Neural cell (in vitro differentiated cells): ENCODE results near the gene TTC22. TPM values are rescaled to one million over a fixed set of nuclear protein-coding genes. Genes with fewer than 3 reads are reported as not detected.

Source experiments
- H2AFZ ChIP-seq: fragments of 200-600, 300-800 bp; sonication (generic), shearing (Covaris generic); 2 replicates; pipeline ENCODE4 v1.6.0; 2014; ENCODE audit warnings: low read depth, mild to moderate bottlenecking, antibody characterized with exemption, low read length, moderate library complexity
- H3F3A ChIP-seq: fragments of 200-600 bp; shearing (Covaris generic); 2 replicates; pipeline ENCODE4 v1.6.1; 2016; ENCODE audit warnings: mild to moderate bottlenecking, moderate library complexity, mixed read lengths, antibody characterized with exemption, low read length; ENCODE audit not compliant: insufficient read depth, poor library complexity, severe bottlenecking
- H3K27ac ChIP-seq: fragments of 200-600, 300-800 bp; sonication (generic), shearing (Covaris generic); 2 replicates; pipeline ENCODE4 v1.5.1; 2014; ENCODE audit warnings: mild to moderate bottlenecking, low read length, moderate library complexity
- H3K27me3 ChIP-seq: fragments of 300-800, 200-600 bp; sonication (generic), shearing (Covaris generic); 2 replicates; pipeline ENCODE4 v1.6.0; 2014; ENCODE audit warnings: mild to moderate bottlenecking, low read depth, low read length, moderate library complexity; ENCODE audit not compliant: insufficient read depth
- H3K36me3 ChIP-seq: fragments of 300-800, 200-600 bp; sonication (generic), shearing (Covaris generic); 2 replicates; pipeline ENCODE4 v1.5.1; 2014; ENCODE audit warnings: mild to moderate bottlenecking, antibody characterized with exemption, low read length, moderate library complexity; ENCODE audit not compliant: insufficient read depth
- H3K4me2 ChIP-seq: fragments of 300-800, 200-600 bp; sonication (generic), shearing (Covaris generic); 2 replicates; pipeline ENCODE4 v1.6.0; 2014; ENCODE audit warnings: mild to moderate bottlenecking, low read length
- H3K4me3 ChIP-seq: fragments of 300-800, 200-600 bp; sonication (generic), shearing (Covaris generic); 2 replicates; pipeline ENCODE4 v1.5.1; 2014; ENCODE audit warnings: mild to moderate bottlenecking, low read length, moderate library complexity
- H3K79me2 ChIP-seq: fragments of 200-600 bp; shearing (Covaris generic); replicated peaks from 2 replicates; pipeline ENCODE4 v1.6.0; 2014; ENCODE audit warnings: mild to moderate bottlenecking, low read length, moderate library complexity; ENCODE audit not compliant: insufficient read depth
- H3K9ac ChIP-seq: fragments of 300-800, 200-600 bp; sonication (generic), shearing (Covaris generic); 2 replicates; pipeline ENCODE4 v1.6.1; 2016; ENCODE audit warnings: mild to moderate bottlenecking, low read length, mixed read lengths
- H3K9me2 ChIP-seq: fragments of 200-600 bp; shearing (Covaris generic); 2 replicates; pipeline ENCODE4 v1.6.1; 2016; ENCODE audit warnings: mild to moderate bottlenecking, low read length, mixed read lengths; ENCODE audit not compliant: insufficient read depth
- H3K9me3 ChIP-seq: fragments of 200-600, 300-800 bp; sonication (generic), shearing (Covaris generic); 2 replicates; pipeline ENCODE4 v1.6.1; 2016; ENCODE audit warnings: mild to moderate bottlenecking, mixed run types, low read length, moderate library complexity, mixed read lengths
- H4K20me1 ChIP-seq: fragments of 200-600 bp; shearing (Covaris generic); 2 replicates; pipeline ENCODE4 v1.6.1; 2016; ENCODE audit warnings: mild to moderate bottlenecking, mixed run types; ENCODE audit not compliant: insufficient read depth
- EP300 ChIP-seq: fragments of 450-650 bp; conservative IDR thresholded peaks from 2 replicates; pipeline ENCODE4 v1.6.1; 2014; ENCODE audit warnings: antibody characterized with exemption, mild to moderate bottlenecking, moderate library complexity; ENCODE audit not compliant: poor library complexity, severe bottlenecking
- EZH2 ChIP-seq: fragments of 200-600, 300-800 bp; shearing (Covaris generic), sonication (generic); IDR thresholded peaks from 2 replicates; pipeline ENCODE4 v1.6.1; 2014; ENCODE audit warnings: antibody characterized with exemption, low read length, borderline replicate concordance, mild to moderate bottlenecking; ENCODE audit not compliant: insufficient read depth, poor library complexity, severe bottlenecking
- MXI1 ChIP-seq: fragments of 450-650 bp; conservative IDR thresholded peaks from 2 replicates; pipeline ENCODE4 v1.6.1; 2014; ENCODE audit warnings: antibody characterized with exemption, mild to moderate bottlenecking; ENCODE audit not compliant: poor library complexity, severe bottlenecking
- POLR2AphosphoS5 ChIP-seq: IDR thresholded peaks from 2 replicates; pipeline ENCODE4 v1.6.1; 2012
- RAD21 ChIP-seq: fragments of 450-650 bp; conservative IDR thresholded peaks from 2 replicates; pipeline ENCODE4 v1.6.1; 2014; ENCODE audit warnings: antibody characterized with exemption, mild to moderate bottlenecking, moderate library complexity
- SMC3 ChIP-seq: fragments of 450-650 bp; conservative IDR thresholded peaks from 2 replicates; pipeline ENCODE4 v1.6.1; 2014; ENCODE audit warnings: antibody characterized with exemption, mild to moderate bottlenecking, moderate library complexity; ENCODE audit not compliant: poor library complexity
- TAF1 ChIP-seq: IDR thresholded peaks from 2 replicates; pipeline ENCODE4 v1.6.1; 2012; ENCODE audit warnings: low read depth
- polyA plus RNA-seq: library from polyadenylated mRNA; depleted of rRNA; stranded (reverse); fragments of >200 nt; gene quantifications from 2 replicates; pipeline ENCODE4 v1.2.3, GENCODE V29; 2014
- TF ChIP-seq, protein P1 (sequence below): fragments of 450-650 bp; IDR thresholded peaks from 2 replicates; pipeline ENCODE4 v1.5.1; 2014; ENCODE audit warnings: antibody characterized with exemption, mild to moderate bottlenecking, moderate library complexity; ENCODE audit not compliant: poor library complexity, severe bottlenecking
- TF ChIP-seq, protein P2 (sequence below): IDR thresholded peaks from 2 replicates; pipeline ENCODE4 v1.6.1; 2012; ENCODE audit warnings: borderline replicate concordance

The TTC22 gene
- polyA plus RNA-seq, 1 donor from 2014 or later: not detected

DNA sequence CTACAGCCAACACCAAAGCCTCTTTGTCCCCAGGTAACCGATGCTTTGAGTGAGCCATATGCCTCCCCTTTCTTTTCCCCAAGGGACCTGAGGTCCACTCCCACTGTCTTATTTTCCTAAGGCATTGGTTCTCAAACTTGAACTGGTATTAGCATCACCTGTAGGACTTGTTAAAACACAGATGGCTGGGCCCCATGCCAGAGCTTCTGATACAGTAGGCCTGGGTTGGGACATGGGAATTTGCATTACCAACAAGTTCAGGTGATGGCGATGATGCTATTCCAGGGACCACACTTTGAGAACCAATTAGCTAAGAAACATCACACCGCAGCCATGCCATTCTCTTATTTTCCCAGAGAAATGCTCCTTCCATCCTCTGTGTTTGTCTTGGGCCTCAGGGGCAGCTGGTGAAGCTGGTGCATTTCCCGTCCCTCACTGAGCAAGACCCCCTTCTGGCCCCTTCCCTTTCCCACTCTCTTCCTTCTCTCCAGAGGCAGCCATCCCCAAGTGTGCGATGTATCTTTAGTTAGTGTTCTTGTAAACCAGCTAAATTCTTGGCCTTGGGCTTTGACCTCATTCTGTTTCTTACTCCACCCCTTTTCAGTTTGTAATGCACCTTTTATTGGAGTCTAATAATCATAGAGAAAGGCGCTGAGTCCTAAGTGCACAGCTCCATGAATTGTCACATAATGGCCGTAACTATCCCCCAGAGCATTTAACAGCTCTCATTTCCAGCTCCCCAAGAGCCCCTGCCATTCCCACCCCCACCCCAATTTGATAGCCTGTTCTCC, 14.2 kb upstream of the TTC22 start:
- Histone ChIP-seq H3K4me3 (no peak overlapping the region), H3K9me3 (no peaks in the 10 kb centered on the region), H4K20me1 (no peaks in the 10 kb centered on the region), H3K79me2 (no peaks in the 10 kb centered on the region), H2AFZ (no peak overlapping the region), H3F3A (no peaks in the 10 kb centered on the region), H3K9ac (no peak overlapping the region), H3K36me3 (no peaks in the 10 kb centered on the region), H3K9me2 (no peaks in the 10 kb centered on the region), H3K4me2 (no peak overlapping the region), H3K27ac (no peak overlapping the region), H3K27me3 (no peaks in the 10 kb centered on the region)
- TF ChIP-seq POLR2AphosphoS5 (no peak), RAD21 (no peak), TAF1 (no peak), EP300 (no peak), MXI1 (no peak), SMC3 (no peak), EZH2 (no peak)
- TF ChIP-seq, protein P1, sequence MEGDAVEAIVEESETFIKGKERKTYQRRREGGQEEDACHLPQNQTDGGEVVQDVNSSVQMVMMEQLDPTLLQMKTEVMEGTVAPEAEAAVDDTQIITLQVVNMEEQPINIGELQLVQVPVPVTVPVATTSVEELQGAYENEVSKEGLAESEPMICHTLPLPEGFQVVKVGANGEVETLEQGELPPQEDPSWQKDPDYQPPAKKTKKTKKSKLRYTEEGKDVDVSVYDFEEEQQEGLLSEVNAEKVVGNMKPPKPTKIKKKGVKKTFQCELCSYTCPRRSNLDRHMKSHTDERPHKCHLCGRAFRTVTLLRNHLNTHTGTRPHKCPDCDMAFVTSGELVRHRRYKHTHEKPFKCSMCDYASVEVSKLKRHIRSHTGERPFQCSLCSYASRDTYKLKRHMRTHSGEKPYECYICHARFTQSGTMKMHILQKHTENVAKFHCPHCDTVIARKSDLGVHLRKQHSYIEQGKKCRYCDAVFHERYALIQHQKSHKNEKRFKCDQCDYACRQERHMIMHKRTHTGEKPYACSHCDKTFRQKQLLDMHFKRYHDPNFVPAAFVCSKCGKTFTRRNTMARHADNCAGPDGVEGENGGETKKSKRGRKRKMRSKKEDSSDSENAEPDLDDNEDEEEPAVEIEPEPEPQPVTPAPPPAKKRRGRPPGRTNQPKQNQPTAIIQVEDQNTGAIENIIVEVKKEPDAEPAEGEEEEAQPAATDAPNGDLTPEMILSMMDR: no peak
- TF ChIP-seq, protein P2, sequence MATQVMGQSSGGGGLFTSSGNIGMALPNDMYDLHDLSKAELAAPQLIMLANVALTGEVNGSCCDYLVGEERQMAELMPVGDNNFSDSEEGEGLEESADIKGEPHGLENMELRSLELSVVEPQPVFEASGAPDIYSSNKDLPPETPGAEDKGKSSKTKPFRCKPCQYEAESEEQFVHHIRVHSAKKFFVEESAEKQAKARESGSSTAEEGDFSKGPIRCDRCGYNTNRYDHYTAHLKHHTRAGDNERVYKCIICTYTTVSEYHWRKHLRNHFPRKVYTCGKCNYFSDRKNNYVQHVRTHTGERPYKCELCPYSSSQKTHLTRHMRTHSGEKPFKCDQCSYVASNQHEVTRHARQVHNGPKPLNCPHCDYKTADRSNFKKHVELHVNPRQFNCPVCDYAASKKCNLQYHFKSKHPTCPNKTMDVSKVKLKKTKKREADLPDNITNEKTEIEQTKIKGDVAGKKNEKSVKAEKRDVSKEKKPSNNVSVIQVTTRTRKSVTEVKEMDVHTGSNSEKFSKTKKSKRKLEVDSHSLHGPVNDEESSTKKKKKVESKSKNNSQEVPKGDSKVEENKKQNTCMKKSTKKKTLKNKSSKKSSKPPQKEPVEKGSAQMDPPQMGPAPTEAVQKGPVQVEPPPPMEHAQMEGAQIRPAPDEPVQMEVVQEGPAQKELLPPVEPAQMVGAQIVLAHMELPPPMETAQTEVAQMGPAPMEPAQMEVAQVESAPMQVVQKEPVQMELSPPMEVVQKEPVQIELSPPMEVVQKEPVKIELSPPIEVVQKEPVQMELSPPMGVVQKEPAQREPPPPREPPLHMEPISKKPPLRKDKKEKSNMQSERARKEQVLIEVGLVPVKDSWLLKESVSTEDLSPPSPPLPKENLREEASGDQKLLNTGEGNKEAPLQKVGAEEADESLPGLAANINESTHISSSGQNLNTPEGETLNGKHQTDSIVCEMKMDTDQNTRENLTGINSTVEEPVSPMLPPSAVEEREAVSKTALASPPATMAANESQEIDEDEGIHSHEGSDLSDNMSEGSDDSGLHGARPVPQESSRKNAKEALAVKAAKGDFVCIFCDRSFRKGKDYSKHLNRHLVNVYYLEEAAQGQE: no peak

DNA sequence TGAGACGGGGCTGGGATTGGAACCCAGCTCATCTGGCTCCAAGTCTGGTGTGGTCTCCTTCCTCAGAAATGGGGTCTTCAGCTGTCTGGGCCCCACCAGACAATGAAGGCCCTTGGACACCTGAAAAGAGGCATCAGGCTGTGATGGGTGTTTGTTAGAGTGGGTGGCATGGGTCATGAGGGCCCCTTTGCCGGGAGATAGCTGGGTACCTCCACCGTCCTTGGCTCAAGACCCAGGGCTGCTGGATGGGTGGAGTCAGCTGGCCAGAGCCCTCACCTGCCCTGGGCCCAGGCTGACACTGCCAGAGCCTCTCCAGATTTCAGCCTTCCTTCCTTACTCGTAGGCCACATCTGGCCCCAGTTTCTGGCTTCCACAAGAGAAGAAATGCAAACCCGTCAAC, 13.4 kb upstream of the TTC22 start:
- Histone ChIP-seq H2AFZ (no peak overlapping the region), H4K20me1 (no peaks in the 10 kb centered on the region), H3K36me3 (no peaks in the 10 kb centered on the region), H3K79me2 (no peaks in the 10 kb centered on the region), H3K4me3 (no peak overlapping the region), H3K4me2 (no peak overlapping the region), H3K9me3 (no peaks in the 10 kb centered on the region), H3K27me3 (no peaks in the 10 kb centered on the region), H3F3A (no peaks in the 10 kb centered on the region), H3K9me2 (no peaks in the 10 kb centered on the region), H3K27ac (no peak overlapping the region), H3K9ac (no peak overlapping the region)
- TF ChIP-seq EP300 (no peak), POLR2AphosphoS5 (no peak), SMC3 (no peak), TAF1 (no peak), MXI1 (no peak), RAD21 (no peak), EZH2 (no peak)
- TF ChIP-seq, protein P1: no peak
- TF ChIP-seq, protein P2: no peak
